MCF 10A (cell line): ENCODE measurements around the gene MEF2D. TPM values are rescaled to one million over a fixed set of nuclear protein-coding genes. Genes with fewer than 3 reads are reported as not detected.
A peak's percentile ranks its signal among the peaks of the same experiment; 100 is the strongest.

Experiments
- BruUV-seq: library from RNA; stranded (reverse); fragments of 400-500 nt; replicated peaks from 2 replicates; lab custom pipeline; 2021; lab: Mats Ljungman, UMichigan
- CTCF ChIA-PET: fragments of 300-600 bp; sonication (Branson Sonifier 250); formaldehyde crosslinking; extraction: SDS; loops from one replicate; lab custom pipeline; 2021; ENCODE audit warnings: antibody characterized with exemption, inconsistent platforms; lab: Yijun Ruan, JAX
- POLR2A ChIA-PET: fragments of 300-600, 350-650 bp; sonication (Branson Sonifier 250); formaldehyde crosslinking; extraction: SDS; loops from one replicate; lab custom pipeline; 2020; ENCODE audit warnings: antibody characterized with exemption, inconsistent platforms; lab: Yijun Ruan, JAX
- DNase-seq: peaks from one replicate; pipeline ENCODE4 v3.0.0-alpha.2; 2018; ENCODE audit not compliant: unreplicated experiment
- H3K27ac Mint-ChIP-seq: one replicate; pipeline ENCODE4 v1.8.0; 2022; ENCODE audit warnings: mild to moderate bottlenecking, low read depth, mixed read lengths; ENCODE audit not compliant: unreplicated experiment
- H3K27me3 Mint-ChIP-seq: one replicate; pipeline ENCODE4 v1.8.0; 2022; ENCODE audit warnings: mixed read lengths; ENCODE audit not compliant: insufficient read depth, unreplicated experiment
- H3K36me3 Mint-ChIP-seq: one replicate; pipeline ENCODE4 v1.8.0; 2022; ENCODE audit warnings: mild to moderate bottlenecking, moderate library complexity, mixed read lengths; ENCODE audit not compliant: insufficient read depth, unreplicated experiment
- H3K4me1 Mint-ChIP-seq: one replicate; pipeline ENCODE4 v1.8.0; 2022; ENCODE audit warnings: mixed read lengths; ENCODE audit not compliant: insufficient read depth, unreplicated experiment
- H3K4me3 Mint-ChIP-seq: one replicate; pipeline ENCODE4 v1.8.0; 2022; ENCODE audit warnings: mild to moderate bottlenecking, moderate library complexity, mixed read lengths; ENCODE audit not compliant: unreplicated experiment
- H3K9me3 Mint-ChIP-seq: one replicate; pipeline ENCODE4 v1.8.0; 2022; ENCODE audit warnings: mixed read lengths; ENCODE audit not compliant: unreplicated experiment
- intact Hi-C: fragments of 100-400 bp; cut with micrococcal nuclease; formaldehyde crosslinking; loops from 2 replicates; pipeline ENCODE4 v1.14.1; 2022
- total RNA-seq: library from RNA; stranded (reverse); gene quantifications from 2 replicates; pipeline ENCODE4 v1.2.3, GENCODE V29; 2022
- TF ChIP-seq, protein P1 (sequence below): fragments of 200-600 bp; IDR thresholded peaks from one replicate; pipeline ENCODE4 v1.8.0; 2022; ENCODE audit warnings: antibody characterized with exemption, mild to moderate bottlenecking; ENCODE audit not compliant: unreplicated experiment

The MEF2D gene
- total RNA-seq, 1 experiment from 2014 or later: 113 TPM

DNA sequence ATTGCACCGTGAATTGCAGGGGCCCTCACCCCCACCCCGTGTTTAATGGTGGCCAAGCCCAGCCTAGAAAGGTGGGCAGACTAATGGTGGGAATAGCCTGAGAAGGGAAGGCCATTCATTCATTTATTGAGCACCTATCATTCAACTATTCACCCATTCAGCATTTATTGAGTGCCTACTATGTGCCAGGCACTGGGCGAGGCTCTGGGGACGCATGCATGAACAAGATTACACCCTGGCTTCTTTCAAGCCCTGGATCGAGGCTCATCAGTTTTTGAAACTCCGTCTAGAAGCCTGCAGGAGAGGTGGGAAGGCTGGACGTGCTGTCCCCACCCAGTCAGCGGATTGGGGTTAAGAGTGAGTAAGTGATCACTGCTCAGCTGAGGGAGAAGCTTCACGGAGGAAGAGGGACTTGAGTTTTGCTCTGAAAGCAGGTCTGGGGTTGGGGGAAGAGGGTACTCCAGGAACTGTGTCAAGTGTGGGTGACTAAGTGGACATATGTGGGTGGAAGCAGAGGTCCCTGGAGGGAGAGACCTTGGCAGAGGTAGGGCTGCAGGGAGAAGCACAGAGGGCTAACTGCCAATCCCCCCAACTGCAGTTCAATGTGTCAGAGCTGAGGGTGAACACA lies 35.6 kb downstream of the MEF2D start:
- Mint-ChIP-seq H3K9me3 (no peaks in the 10 kb centered on the region), H3K4me3 (peak overlapping the region; percentile 59), H3K36me3 (peaks cover 58% of the 10 kb centered on the region), H3K27ac (peak overlapping the region; percentile 82), H3K4me1 (peaks cover 67% of the 10 kb centered on the region), H3K27me3 (no peaks in the 10 kb centered on the region)
- POLR2A ChIA-PET: interaction anchor here (0.7 to 19.5 kb wide), 11 partner anchors 8 to 277 kb away, joined by 3 to 549 read pairs (median 6); partner anchors contain the start of genes MEF2D and NAXE
- CTCF ChIA-PET: interaction anchor here (0.5 to 2.1 kb wide), 17 partner anchors 9 to 500 kb away, joined by 3 to 10 read pairs (median 5); partner anchors contain the start of gene MEF2D
- TF ChIP-seq, protein P1, sequence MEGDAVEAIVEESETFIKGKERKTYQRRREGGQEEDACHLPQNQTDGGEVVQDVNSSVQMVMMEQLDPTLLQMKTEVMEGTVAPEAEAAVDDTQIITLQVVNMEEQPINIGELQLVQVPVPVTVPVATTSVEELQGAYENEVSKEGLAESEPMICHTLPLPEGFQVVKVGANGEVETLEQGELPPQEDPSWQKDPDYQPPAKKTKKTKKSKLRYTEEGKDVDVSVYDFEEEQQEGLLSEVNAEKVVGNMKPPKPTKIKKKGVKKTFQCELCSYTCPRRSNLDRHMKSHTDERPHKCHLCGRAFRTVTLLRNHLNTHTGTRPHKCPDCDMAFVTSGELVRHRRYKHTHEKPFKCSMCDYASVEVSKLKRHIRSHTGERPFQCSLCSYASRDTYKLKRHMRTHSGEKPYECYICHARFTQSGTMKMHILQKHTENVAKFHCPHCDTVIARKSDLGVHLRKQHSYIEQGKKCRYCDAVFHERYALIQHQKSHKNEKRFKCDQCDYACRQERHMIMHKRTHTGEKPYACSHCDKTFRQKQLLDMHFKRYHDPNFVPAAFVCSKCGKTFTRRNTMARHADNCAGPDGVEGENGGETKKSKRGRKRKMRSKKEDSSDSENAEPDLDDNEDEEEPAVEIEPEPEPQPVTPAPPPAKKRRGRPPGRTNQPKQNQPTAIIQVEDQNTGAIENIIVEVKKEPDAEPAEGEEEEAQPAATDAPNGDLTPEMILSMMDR: no peak
- DNase-seq: peak; percentile 65
- intact Hi-C loops: no loop called here
- BruUV-seq: no TSS peak

DNA sequence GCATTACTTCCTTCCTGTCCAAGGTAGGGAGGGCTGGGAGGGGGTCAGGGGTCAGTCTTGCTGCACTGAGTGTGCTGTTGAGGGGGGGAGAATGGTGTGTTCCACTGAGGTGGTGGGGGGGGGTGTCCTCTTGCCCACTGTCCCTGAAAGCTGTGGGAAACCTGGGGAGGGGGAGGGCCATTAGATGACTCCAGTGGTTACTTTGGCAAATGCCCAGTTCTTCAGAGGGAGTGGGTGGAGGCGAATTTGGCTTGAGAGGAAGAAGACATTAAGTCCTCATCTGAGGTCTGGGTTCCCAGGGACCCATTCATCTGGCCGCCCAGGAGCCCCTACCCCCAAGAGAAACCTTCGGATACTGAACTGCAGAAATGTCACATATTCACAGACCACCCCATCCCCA lies 36.2 kb downstream of the MEF2D start:
- CTCF ChIA-PET: interaction anchor here (0.5 to 1.5 kb wide), 5 partner anchors 16 to 500 kb away, joined by 3 to 6 read pairs (median 5); partner anchors contain the start of gene MEF2D
- intact Hi-C loops: no loop called here
- peak overlapping the region; percentile 82 for H3K27ac Mint-ChIP-seq
- H3K4me1 Mint-ChIP-seq: peaks cover 71% of the 10 kb centered on the region
- POLR2A ChIA-PET: interaction anchor here (2.3 to 19.5 kb wide), 4 partner anchors 7 to 127 kb away, joined by 8 to 549 read pairs (median 18); partner anchors contain the start of genes MEF2D and NAXE
- H3K27me3 Mint-ChIP-seq: no peaks in the 10 kb centered on the region
- no TSS peak for BruUV-seq
- TF ChIP-seq, protein P1: no peak
- peak; percentile 94 for DNase-seq
- peaks cover 52% of the 10 kb centered on the region for H3K36me3 Mint-ChIP-seq
- peak overlapping the region; percentile 59 for H3K4me3 Mint-ChIP-seq
- no peaks in the 10 kb centered on the region for H3K9me3 Mint-ChIP-seq

DNA sequence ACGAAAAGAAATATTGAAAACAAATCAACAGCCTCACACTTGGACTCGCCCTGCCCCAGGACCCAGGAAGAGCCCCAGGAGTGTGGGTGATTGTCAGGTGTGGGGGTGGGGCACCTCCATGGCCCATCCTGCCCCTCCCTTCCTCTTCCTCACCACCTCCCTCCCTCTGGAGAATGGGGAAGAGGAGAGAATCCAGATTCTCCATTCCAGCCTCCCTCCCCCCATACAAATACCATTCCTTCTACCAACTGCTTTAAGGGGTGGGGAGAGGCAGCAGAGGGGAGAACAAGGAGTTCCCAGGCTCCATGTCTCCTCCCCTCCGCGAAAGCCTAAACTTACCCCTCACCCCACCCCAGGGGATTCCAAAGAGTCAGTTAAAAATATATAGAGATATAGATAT lies 36.7 kb downstream of the MEF2D start:
- Mint-ChIP-seq H3K4me3 (peak overlapping the region; percentile 59), H3K27ac (peak overlapping the region; percentile 82), H3K27me3 (no peaks in the 10 kb centered on the region), H3K4me1 (peaks cover 69% of the 10 kb centered on the region), H3K9me3 (no peaks in the 10 kb centered on the region), H3K36me3 (peaks cover 47% of the 10 kb centered on the region)
- POLR2A ChIA-PET: interaction anchor here (1.1 to 19.5 kb wide), 3 partner anchors 13 to 47 kb away, joined by 3 to 549 read pairs (median 10); partner anchors contain the start of gene MEF2D
- TF ChIP-seq, protein P1: no peak
- intact Hi-C loops: no loop called here
- no TSS peak for BruUV-seq
- DNase-seq: peak; percentile 94
- CTCF ChIA-PET: no interaction called here
